ENCODE data around the gene SLC35F3.

DNA sequence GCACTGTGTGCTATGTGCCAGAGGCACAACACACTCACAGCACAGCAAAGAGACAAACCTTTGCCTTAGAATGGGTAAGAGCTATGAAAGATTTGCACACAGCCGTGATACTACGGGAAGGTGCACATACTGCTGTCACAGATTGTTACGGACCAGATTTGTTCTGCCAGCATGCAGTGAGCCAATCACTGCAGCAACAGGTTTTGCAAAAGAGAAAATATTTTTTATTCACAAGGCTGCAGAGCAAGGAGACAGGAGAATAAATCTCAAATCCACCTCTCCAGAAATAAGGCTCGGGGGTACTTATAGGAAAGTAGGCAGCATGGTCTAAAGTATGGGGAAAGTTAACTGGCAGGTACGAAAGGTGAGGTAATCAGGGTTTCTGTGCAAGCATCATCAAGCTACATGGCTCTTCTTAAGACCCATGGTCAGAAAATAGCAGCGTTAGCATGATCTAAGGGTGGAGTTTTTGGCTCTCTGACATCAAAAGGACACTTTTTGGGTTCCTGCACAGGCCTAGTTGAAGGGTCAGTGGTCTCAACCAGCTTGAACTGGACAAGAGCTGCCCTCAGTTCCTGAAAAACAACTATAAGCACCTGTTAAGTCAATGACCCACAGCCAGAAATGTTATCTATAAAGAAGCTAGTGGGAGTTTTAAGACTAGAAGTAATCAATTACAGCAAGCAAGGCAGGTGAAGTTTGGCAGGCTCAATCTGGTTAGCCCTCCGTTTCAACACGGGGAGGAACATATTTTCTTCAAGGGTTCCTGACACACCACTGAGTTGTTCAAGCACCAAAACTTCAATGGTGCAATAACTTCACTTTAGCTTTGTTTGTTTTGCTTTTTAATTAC, 186.0 kb downstream of the SLC35F3 start:
- TF ChIP-seq, protein P1, sequence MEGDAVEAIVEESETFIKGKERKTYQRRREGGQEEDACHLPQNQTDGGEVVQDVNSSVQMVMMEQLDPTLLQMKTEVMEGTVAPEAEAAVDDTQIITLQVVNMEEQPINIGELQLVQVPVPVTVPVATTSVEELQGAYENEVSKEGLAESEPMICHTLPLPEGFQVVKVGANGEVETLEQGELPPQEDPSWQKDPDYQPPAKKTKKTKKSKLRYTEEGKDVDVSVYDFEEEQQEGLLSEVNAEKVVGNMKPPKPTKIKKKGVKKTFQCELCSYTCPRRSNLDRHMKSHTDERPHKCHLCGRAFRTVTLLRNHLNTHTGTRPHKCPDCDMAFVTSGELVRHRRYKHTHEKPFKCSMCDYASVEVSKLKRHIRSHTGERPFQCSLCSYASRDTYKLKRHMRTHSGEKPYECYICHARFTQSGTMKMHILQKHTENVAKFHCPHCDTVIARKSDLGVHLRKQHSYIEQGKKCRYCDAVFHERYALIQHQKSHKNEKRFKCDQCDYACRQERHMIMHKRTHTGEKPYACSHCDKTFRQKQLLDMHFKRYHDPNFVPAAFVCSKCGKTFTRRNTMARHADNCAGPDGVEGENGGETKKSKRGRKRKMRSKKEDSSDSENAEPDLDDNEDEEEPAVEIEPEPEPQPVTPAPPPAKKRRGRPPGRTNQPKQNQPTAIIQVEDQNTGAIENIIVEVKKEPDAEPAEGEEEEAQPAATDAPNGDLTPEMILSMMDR (IDR thresholded peaks at IDR 0.05; ENCODE audit: insufficient read depth, low read depth, low read length): no peak
- TF ChIP-seq EZH2 (IDR thresholded peaks at IDR 0.05; ENCODE audit: insufficient read depth, low read length): no peak

Measured in astrocyte (in vitro differentiated cells and primary cell).